DMS153 treated with DMSO at 0.1 percent for 48 hours (cell line): ENCODE data around the gene SRSF8.

ENCODE experiments used
- DNase-seq: peaks from one replicate; lab custom pipeline; 2025; ENCODE audit not compliant: unreplicated experiment; lab: John Stamatoyannopoulos, UW

Gene SRSF8

DNA sequence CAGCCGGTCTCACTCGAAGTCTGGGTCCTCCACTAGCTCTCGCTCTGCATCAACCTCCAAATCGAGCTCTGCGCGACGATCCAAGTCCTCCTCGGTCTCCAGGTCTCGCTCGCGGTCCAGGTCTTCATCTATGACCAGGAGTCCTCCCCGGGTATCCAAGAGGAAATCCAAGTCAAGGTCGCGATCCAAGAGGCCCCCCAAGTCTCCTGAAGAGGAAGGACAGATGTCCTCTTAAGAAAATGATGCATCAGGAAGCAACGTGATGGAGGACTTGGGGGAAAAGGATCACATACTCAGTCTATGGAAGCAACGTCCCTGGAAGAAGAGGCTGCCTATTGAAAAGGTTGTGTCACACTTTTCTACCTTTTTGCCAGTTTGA, 1.1 kb downstream of the SRSF8 start:
- DNase-seq, result peak; percentile 79

DNA sequence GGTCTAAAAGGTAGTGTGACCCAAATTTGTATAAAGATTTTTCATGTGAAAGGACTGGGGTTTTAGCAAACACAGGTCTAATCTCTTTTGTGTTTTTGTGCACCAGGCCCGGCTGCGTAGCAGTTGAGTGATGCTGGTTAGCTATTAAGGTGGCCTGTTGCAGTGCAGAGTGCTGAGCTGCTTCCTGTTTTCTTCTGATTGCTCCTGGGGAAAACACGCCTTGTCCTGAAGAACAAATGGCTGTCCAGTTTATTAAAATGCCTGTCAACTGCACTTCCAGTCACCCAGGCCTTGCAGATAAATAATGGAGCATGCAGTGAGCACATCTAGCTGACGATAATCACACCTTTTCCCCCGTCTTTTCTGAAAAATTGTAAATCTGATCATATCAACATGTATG, 1.8 kb downstream of the SRSF8 start:
- peak; percentile 77 for DNase-seq

DNA sequence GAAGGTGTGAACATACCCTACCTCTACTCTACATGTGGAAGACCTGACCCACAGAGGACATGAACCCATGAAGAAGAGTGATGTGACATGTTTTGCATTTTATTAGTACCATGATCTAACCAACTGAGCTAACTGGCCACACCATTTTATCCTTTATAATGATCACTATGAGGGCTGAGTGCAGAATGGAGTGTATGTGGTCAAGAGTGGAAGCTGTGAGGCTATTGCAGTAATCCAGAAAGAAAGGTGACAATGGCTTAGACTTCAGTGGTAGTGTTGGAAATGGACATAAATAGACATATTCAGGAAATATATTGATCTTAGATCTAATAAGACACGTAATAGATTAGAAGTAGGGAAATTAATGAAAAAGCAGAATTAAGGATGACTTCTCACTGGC, 3.8 kb downstream of the SRSF8 start:
- DNase-seq, result no peak

GRCh38 chr11:95072948-95073347, 6.2 kb downstream of the SRSF8 start:
- DNase-seq, result no peak

DNA sequence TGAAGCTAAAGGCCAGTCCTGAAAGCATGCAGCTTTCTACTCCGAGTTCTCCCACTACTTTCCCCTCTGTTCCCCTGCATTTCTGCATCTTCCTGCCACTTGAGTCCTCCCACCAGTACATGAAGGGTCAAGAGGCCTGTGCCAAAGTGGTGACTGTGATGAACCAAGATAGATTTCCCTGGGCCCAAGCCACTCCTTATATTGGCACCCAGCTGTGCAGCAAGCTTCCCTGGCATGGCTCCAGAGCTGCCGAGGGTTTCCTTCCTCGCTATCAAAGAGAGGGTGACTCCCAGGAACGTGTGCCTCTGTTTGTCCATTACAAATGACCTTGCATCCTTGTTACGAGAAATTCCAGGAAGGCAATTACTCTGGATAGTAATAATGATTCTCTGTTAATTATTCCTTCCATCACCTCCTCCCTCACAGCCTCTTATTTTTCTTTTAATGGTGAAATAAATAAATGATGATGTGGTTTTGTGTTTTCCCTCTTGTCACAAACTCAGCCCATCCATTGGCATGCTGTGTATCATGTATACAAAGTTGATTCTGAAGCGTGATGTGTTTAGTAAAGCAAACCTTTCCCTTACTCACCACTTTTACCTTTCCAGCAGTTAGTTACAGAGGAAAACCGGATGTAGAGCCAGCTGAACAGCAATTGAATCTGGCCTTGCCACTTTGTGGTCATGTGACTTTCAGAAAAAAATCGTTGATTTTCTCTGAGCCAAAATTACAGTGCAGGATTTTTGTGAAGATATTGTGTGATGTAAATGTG, 8.3 kb downstream of the SRSF8 start:
- DNase-seq, result peak; percentile 14

- DNase-seq, result no peak
Measured at GRCh38 chr11:95076416-95076815, 9.7 kb downstream of the SRSF8 start.

DNA sequence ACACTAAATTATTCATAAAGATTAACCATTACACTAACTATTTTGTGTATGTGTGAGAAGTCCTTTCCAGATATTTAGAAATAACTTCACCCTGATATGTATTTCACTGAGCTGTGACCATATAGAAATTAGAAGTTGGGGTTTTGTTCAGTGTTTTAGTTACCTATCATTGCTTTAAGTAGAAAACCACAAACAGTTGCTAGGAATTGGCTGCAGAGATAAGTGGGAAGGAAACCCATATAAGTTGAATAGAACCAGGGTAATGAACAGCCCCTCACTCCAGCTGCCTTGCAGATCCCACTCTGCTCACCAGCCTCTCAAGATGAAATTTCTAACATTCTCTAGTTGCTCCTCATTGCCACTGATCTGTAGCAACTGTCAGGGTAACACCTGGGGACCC, 10.3 kb downstream of the SRSF8 start:
- DNase-seq, result no peak

DNA sequence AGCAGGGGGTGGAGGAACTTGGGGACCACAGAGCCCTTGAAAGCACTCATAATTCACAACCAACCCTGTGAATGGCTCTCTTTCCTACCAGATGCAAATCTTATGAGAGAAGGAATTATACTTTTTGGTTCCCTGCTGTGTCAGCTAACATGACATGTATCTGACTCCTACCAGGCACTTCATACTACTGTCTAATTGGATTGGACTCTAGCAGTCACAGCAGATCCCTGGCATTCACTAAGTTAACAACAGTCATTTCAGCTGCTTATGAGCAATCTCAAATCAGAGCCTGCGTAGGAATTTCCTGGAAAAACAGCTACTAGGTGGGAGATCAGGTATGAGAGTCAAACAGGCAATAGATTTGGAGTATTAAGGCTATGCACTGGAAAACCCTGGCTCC, 11.8 kb downstream of the SRSF8 start:
- no peak for DNase-seq

GRCh38 chr11:95081010-95081409, 14.3 kb downstream of the SRSF8 start:
- no peak for DNase-seq

DNA sequence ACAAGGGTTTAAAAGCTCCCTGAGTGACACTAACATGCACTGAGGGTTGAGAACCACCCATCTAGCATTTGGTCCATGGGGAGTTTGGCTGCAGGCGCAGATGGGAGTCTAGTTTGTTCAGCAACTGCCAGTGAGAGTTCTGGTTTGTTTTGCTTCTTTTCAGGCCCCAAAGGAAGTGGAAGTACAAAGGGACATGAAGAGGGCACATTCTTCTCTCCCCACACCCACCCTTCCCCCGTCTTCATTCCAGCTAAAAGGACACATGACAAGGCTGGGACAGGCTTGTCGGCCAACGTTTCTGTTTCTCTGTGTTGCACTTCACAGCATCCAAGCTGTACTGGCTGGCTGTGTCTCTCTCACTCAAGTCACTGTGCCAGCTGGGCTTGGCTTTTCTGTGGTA, 14.7 kb downstream of the SRSF8 start:
- DNase-seq, result no peak

- DNase-seq, result no peak
Measured at GRCh38 chr11:95082576-95083001, 15.9 kb downstream of the SRSF8 start.

- no peak for DNase-seq
Measured at GRCh38 chr11:95084509-95084908, 17.8 kb downstream of the SRSF8 start.

DNA sequence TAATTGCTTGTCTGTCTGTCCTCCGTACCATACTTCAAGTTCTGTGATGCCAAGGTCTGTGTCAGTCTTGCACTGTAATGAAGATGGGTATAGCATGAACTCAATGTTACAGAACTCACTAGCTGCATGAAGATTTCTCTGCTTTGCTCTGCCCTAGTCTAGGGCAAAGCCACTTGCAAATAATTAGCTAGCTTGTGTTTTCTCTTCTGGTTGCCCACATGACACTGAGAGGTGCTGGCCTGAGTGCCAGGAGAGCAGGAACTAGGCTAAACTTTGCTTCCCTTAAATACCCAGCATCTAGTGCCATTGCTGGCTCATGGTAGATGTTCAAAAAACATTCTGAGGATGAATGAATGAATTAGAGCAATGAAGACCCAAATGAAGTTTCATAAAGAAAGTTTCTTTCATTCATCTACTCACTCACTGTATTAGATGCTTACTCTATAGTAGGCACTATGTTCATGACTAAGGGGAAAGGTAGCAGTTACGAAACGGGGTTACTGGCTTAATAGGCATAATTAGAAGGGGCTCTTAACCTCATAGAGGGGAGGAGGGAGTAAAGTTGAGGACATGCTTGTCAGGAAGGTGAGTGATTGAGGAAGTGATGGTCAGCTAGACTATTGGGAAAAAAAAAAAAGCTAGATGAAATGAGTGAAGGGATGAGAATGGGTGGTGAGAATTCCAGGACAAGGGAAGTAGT, 18.5 kb downstream of the SRSF8 start:
- DNase-seq, result no peak

- no peak for DNase-seq
Measured at GRCh38 chr11:95086151-95086550, 19.4 kb downstream of the SRSF8 start.

- DNase-seq, result no peak
Measured at GRCh38 chr11:95086836-95087570, 20.3 kb downstream of the SRSF8 start.

GRCh38 chr11:95088946-95089619, 22.4 kb downstream of the SRSF8 start:
- no peak for DNase-seq

DNA sequence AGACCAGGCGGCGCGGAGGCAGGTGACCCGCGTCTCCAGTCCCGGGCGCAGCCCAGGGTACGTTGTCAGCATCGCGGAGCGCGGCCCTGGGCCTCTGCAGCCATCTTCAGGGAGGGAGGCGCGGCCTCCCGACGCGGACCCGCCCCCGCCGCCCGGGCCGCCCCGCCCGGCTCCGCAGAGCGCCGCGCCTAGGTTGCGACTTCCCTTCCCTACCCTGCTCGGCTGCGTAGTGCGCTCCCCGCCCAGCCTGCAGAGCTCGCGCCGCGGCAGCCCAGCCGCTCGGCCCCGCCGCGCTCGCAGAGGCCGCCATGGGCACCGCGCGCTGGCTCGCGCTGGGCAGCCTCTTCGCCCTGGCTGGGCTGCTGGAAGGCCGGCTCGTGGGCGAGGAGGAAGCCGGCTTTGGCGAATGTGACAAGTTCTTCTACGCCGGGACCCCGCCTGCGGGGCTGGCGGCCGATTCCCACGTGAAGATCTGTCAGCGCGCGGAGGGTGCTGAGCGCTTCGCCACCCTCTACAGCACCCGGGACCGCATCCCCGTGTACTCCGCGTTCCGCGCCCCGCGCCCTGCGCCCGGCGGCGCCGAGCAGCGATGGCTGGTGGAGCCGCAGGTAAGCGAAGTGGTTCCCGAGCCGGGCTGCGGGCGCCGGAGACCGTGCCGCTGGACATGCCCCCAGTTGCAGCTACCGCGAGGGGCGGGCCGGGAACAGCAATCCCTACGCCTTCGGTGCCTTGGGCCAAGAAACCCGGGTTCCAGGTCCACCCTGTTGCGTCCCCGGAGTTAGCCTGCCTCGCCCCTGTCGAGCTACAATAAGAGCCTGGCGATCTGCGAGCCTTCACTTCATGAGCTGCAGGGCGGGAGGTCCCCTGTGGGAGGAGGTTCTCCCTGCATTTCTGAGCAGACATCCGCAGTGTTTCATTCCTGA, 23.2 kb downstream of the SRSF8 start, which contains the start of gene ENDOD1:
Gene ENDOD1, plus strand, starts transcription at position 227 of the 923 bp plus-strand sequence. Its CDS starts 82 bp downstream, at position 309.
- peak; percentile 42 for DNase-seq

- no peak for DNase-seq
Measured at GRCh38 chr11:95091663-95092180, 25.0 kb downstream of the SRSF8 start.

DNA sequence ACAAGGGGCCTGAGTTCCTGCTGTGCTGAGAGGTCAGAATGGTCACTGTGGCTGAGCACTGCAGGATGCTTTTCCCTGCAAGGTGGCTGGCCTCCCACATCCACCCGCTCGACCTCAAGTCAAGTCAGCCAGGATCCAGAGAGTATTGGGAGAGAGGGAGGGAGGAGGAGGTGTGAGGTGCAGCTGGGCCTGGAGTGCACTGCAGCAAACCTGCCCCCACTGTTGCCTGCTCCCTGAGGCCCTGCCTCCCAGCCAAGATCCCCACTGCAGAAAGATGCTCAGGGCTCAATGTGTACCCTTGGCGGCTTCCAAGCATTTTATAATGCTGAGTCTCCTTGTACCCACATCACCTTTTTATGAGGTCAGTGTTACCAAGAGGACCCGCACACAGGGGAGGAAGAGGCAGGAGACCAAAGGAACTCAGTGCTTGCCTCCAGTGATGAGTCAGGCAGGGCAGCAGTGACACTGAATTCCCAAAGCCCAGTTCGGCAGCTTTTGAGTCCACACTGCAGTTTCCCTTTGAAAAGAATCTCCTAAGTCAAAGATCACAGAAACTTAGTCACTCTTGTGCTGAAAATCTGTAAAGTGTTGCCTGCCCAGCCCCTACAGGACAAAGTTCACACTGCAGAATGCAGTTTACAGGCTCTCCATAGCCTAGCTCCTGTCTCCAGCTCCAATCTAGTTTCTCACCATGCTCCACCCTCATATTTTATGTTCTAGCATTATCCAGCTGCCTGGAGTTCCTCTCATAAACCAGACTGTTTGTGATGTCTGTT, 26.0 kb downstream of the SRSF8 start:
- no peak for DNase-seq
